Fibroblast of mammary gland (primary cell): ENCODE measurements around the gene AGFG1.

Source experiments
- DNase-seq: peaks from one replicate; pipeline ENCODE4 v3.0.0-alpha.2; 2010; ENCODE audit warnings: low read depth
- H3K4me3 ChIP-seq: 2 replicates; pipeline ENCODE4 v1.5.1; 2011; ENCODE audit warnings: low read depth, mild to moderate bottlenecking, low read length, moderate library complexity; ENCODE audit not compliant: control insufficient read depth
- TF ChIP-seq, protein P1 (sequence below): conservative IDR thresholded peaks from 2 replicates; pipeline ENCODE4 v1.5.1; 2011; ENCODE audit warnings: low read depth, low read length, inconsistent platforms; ENCODE audit not compliant: control insufficient read depth, insufficient read depth

The AGFG1 gene, protein sequence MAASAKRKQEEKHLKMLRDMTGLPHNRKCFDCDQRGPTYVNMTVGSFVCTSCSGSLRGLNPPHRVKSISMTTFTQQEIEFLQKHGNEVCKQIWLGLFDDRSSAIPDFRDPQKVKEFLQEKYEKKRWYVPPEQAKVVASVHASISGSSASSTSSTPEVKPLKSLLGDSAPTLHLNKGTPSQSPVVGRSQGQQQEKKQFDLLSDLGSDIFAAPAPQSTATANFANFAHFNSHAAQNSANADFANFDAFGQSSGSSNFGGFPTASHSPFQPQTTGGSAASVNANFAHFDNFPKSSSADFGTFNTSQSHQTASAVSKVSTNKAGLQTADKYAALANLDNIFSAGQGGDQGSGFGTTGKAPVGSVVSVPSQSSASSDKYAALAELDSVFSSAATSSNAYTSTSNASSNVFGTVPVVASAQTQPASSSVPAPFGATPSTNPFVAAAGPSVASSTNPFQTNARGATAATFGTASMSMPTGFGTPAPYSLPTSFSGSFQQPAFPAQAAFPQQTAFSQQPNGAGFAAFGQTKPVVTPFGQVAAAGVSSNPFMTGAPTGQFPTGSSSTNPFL

DNA sequence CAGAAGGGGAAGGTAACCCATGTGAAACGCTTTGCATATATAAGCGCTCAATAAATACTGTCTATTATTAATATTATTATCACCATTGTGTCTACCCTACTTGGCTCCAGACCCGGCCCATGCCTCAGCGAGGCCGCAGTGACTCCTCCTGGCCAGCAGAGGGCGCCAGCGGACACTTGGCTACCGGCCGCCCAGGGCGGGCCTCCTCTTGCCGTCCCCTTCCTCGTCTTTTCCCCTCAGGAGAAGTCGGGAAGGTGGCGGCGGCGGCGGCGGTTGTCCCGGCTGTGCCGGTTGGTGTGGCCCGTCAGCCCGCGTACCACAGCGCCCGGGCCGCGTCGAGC, at the start of gene AGFG1:
TSS of gene AGFG1 (plus strand) at position 233 of the 341 bp plus-strand sequence. CDS start 266 bp downstream, outside the sequence.
- TF ChIP-seq, protein P1, sequence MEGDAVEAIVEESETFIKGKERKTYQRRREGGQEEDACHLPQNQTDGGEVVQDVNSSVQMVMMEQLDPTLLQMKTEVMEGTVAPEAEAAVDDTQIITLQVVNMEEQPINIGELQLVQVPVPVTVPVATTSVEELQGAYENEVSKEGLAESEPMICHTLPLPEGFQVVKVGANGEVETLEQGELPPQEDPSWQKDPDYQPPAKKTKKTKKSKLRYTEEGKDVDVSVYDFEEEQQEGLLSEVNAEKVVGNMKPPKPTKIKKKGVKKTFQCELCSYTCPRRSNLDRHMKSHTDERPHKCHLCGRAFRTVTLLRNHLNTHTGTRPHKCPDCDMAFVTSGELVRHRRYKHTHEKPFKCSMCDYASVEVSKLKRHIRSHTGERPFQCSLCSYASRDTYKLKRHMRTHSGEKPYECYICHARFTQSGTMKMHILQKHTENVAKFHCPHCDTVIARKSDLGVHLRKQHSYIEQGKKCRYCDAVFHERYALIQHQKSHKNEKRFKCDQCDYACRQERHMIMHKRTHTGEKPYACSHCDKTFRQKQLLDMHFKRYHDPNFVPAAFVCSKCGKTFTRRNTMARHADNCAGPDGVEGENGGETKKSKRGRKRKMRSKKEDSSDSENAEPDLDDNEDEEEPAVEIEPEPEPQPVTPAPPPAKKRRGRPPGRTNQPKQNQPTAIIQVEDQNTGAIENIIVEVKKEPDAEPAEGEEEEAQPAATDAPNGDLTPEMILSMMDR, result peak; percentile 93
- H3K4me3 ChIP-seq, result peak within 1 kb of the TSS; percentile 70
- peak; percentile 66 for DNase-seq

DNA sequence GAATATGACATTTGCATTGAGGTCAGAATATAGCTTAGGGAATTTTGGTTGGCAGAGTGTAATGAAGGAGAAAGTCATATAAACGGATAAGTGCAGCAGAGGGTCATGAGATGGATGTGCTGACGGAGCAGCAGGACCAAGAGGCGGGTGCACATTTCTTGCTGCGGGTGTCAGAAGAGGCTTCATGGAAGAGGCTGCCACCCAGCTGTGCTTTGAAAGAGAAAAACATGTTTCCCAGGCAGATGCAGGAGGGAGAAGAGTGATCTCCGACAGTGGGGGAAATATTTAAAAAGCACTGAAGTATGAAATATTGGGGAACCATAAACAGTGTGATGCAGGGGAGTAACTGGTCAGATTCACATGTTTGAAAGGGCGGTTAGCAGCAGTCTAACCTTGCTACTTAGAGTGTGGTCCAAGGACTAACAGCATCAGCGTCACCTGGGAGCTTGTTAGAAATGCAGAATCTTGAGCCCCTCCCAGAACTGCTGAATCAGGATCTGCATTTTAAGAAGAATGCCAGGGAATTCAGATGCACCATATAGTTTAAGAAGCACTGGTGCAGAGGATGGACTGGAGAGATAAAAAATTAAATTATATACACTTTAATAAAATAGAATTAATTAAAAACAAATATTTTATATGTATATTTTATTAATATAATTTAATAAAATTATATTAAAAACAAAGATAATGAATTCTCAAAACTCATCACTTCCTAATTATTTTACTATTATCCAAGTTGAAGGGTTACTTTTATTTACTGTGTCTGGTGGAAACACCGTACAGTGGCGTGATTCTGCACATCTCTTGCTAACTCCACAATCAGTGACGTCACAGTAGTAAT, 48.1 kb upstream of the AGFG1 start:
- H3K4me3 ChIP-seq, result no peak overlapping the region
- no peak for DNase-seq
- TF ChIP-seq, protein P1, result no peak

DNA sequence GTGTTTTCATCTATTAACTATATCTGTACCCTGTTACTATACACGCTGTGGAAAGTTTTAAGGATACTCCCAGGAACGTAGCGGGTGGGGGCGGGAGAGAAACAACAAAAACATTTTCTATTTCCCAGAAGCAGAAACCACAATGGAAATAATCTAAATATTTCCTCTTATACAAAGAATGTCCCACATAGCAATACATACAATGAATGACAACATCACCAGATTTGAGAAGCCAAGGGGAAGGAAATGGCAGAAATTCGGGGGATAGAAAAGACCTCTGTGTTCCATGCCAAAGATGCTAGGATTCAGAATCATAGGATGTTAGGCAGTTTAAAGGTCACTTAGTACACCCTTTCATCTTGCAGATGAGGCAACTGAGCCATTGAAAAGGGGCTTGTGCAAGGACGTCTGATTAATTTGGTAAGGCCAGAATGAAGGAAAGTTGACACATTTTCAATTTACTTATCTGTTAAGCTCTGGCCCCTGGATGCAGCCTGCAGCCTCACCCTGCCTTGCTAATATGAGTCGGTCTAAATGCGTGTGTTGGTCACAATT, 43.1 kb upstream of the AGFG1 start:
- TF ChIP-seq, protein P1, result no peak
- DNase-seq, result no peak
- H3K4me3 ChIP-seq, result no peak overlapping the region

DNA sequence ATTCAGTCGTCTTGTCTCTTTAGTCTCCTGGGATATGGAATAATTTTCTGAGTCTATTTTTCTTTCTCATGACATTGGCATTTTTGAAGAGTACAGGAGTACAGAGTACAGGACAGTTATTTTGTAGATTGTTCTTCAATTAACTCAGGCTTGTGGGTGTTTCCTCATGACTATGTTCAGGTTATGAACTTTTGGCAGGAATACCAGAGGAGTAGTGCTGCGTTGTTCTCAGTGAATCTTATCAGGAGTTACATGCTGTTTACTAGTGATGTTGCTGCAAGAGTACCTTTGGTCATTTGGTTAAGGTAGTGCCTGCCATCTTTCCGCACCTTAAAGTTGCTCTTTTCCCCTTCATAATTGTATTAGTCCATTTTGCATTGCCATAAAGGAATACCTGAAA, 41.3 kb upstream of the AGFG1 start:
- DNase-seq, result peak; percentile 18
- H3K4me3 ChIP-seq, result no peak overlapping the region
- TF ChIP-seq, protein P1, result no peak

DNA sequence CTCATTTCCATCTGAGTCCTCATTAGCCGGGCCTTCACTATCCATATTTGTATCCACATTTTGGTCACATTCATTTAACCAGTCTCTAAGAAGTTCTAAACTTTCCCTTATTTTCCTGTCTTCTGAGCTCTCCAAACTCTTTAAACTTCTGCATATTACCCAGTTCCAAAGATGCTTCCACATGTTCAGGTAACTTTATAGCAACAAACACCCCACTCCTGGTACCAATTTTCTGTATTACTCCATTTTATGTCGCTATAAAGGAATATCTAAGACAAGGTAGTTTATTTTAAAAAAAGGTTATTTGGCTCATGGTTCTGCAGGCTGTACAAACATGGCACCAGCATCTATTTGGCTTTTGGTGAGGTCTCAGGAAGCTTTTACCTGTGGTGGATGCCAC, 38.8 kb upstream of the AGFG1 start:
- no peak overlapping the region for H3K4me3 ChIP-seq
- TF ChIP-seq, protein P1, result no peak
- DNase-seq, result no peak

DNA sequence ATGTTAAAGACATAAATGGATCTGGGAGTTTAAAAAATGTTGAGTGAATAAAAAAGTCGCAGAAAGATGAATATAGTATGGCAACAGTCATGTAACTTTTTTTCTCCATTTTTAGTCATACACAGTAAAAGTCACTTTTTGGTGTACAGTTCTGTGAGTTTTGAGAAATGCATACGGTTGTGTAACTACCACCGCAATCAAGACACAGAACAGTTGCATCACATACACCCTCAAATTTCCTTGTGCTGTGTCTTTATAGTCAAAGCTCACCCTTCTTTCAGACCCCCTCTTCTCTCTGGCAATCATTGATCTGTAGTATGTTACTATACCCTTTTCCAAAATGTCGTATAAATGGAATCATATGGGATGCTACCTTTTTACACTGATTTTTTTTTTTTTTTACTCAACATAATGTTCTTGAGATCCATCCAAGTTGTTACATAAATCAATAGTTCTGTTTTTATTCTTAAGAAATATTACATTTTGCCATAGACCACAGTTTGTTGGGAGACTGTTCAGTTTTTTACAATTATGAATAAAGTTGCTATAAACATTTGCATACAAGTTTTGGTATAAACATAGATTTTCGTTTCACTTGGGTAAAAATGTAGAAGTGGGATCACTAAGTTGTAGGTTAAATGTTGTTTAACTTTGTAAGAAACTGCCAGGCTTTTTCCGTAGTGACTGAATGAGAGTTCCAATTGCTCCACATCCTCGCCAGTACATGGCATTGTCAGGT, 35.4 kb upstream of the AGFG1 start:
- no peak for DNase-seq
- no peak overlapping the region for H3K4me3 ChIP-seq
- TF ChIP-seq, protein P1, result no peak
